ENCODE data around the gene CCDC54.
"Not testable (repeated sequence)": the region's sequence is repeated elsewhere in the genome, so short reads cannot be mapped to it uniquely, and the experiment has no call there.

CCDC54 gene

DNA sequence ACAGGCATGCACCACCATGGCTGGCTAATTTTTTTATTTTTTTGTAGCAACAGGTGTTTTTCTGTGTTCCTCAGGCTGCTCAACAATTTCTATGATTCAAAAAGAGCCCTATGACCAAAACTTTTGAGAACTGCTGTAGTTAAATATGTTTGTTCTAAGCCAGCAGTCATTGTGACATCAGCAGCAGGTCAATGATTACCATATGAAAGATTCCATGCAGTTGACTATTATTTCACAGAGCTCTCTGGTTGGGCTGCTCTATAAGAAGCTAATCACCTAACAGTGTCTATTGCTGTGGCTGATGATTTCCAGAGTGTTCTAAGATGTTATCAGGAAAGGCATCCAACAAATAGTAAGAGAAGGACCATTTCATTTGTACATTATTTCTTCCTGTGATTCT is at the start of gene CCDC54:
Gene CCDC54 (plus strand): TSS at position 289 of the 400 bp plus-strand sequence. CDS start 149 bp downstream, outside the sequence.
- no peak for DNase-seq

DNA sequence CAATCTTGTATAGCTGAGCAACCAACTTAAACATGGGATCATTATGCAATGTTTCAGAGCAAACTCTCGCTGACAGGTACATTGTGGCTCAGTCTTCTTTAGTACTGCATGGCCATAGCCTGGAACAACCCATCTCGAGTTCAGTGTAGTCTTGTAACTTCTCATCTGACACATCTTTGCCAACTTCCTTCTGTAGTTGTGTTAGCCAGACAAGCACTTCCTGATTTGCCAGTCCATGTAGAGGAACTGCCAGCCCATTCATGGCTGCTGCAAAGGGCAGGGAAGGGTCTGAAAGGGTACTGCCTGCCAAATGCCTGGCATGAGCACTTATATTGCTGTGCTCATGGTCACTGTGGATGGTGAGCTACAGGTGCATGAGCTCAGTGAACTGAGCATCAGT is 49.2 kb upstream of the CCDC54 start:
- DNase-seq: no peak

DNA sequence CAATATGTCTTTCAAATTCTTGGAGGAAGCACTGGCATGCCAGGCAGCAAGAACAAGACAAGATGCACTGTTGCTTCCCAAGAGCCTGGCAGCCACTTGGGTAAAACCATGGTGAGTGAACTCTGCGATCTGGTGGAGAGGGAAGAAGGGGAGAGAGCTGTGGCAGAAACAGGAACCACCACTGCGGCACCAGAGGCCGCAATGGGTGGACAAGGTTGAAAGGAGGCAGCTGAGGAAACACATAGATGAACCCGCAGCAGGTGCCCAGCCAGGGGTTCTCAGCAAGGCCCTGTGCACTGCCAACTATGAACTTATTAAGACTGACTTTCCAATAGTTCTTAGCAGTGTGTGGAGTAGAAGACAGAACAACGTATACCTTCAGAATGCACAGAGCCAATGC is 48.2 kb upstream of the CCDC54 start:
- DNase-seq: no peak

DNA sequence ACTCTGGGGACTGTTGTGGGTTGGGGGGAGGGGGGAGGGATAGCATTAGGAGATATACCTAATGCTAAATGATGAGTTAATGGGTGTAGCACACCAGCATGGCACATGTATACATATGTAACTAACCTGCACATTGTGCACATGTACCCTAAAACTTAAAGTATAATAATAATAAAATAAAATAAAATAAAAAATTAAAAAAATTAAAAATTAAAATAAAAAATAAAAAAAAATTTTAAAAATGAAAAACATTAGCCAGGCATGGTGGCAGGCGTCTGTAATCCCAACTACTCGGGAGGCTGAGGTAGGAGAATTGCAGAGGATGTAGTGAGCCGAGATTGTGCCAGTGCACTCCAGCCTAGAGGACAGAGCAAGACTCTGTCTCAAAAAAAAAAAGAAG is 37.5 kb upstream of the CCDC54 start:
- not testable (repeated sequence) for DNase-seq

DNA sequence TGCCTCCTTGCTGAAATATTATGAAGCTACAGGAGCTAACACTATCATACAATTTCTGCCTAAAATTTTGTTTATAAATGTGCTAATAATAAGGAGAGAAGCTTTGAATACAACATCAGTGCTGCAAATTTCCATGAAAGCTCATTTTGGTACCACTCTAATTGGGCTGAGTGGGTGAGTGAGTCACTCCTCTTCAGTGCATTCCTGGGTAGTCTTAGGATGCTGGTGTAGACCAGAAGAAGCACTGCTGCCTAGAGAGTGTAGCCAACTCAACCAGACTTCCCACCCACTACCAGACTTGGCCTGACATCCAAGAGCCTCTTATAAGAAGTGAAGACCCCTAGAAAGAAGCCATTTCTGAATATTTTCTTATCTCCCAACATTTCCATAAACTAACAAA is 32.5 kb upstream of the CCDC54 start:
- no peak for DNase-seq

DNA sequence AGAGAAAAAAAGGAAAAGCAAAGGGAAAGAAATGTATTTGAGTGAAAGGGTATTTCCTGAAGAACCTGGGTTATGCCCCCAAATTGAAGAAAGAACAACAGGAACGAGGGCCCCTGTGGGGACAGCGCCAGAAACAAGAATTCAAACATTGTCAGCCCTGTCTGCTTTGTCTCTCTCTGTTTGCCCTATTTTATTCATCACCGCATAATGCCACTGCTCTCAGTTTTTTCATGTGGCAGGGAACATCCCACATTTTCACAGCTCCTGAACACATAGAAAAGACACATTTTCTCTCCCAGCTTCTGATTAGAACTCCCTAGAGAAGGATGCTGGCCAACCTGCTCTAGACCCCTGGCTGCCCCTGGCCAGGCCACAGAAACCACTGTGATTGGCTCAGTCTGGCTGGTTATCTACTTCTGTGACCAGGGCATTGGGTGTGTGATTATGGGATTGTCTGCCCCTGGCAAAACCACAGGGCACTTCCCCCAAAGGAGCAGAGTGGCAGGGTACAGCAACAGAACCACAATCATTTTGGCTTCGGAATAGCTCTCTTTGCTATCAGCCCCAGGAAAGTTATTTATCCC is 31.3 kb upstream of the CCDC54 start:
- DNase-seq: no peak

DNA sequence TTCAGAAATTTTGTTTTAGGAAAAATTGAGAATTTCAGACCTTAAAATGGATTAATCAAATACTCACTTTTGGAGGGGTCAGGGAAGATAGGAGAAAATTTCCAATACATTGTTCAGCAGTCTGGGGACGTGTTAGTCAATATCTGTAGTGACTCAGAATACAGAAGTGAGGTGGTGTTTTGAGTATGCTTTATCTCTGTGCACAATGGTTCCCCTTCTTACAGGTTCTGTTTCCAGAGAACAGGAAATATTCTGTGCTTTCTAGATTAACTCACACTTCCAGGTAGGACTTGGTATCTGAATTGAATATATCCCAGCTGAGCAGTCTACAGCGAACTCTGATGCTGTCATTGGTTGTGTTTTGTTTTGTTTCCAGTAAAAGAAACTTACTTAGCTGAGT is 30.7 kb upstream of the CCDC54 start:
- no peak for DNase-seq

DNA sequence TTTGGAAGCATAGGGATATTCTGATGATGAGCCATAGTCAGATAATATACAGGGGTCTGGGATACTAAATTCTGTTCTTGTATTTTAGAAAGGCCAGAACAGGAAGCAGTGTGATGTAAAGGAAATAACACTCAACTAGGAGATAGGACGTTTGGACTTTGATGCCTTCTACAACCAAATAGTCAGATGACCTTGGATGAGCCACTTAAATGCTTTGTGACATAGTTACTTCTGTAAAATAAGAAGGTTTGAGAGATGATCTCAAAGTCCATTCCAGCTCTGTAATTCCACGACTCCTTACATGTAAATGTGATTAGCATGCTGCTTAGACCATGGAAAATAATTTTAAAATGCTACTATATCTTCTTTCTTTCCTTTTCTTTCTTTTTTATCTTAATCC is 29.5 kb upstream of the CCDC54 start:
- no peak for DNase-seq

DNA sequence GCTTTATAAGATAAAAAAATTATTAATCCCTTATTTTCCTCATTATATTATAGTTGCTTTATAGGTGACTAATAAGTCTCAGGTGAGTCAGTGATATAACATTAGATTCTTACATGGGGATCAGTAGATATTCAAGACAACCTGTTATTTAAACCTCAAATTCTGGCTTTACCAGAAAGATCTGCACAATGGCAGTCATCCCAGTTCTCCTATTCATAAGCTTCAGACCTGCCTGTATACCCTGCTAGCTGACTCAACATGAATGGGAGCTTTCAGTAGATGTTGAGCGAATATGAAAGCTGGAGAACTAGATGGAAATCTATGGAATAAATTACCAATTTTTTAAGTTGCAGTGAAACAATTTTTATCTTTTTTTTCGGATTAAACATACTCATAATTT is 20.5 kb upstream of the CCDC54 start:
- DNase-seq: no peak

DNA sequence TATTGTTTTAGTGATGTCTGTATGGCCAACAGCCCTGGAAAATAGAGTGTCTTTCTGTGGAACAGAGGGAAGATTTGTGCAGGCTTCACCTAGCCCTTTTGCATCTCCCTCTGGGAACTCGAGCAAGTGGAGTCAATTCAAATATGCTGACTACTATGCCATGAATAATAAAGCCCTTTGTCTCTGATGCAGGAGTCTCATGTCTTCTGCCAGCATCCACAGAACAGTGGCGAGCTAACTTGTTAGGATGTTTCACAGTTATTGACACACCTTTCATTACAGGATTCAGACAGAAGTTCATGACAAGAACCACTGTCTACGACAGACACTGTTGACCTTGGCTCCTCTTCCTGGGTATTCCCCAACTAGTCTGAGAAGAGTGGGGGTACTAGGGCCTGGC is 15.6 kb upstream of the CCDC54 start:
- no peak for DNase-seq

DNA sequence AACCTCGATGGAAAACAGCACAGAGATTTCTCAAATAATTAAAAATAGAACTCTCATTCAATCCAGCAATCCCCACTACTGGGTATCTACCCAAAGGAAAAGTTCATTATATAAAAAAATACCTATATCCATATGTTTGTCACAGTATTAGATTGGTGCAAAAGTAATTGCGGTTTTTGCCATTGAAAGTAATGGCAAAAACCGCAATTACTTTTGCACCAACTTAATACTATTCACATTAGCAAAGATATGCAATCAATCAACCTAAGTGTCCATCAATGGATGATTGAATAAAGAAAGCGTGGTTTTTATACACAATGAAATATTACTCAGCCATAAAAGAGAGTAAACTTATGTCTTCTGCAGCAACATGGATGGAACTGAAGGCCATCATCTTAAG is 12.2 kb upstream of the CCDC54 start:
- no peak for DNase-seq

DNA sequence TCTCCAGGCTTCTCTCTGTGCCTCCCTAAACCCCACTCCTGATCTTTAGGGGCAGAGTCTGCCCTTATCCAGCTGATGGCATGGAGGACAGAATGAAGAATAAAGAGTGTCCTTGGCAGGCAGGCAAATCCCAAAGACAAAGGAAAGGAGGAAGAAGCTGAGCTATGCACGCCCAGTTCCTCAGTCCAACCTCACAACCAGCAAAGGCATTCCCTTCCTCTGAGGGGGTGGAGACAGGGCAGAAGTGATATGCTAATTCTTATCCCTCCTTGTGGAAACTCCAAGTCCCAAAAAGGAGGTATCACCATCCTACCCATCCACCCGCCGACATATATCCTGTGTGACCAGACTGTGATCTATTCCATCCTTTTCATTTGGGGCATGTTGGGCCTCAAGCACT is 10.5 kb upstream of the CCDC54 start:
- no peak for DNase-seq

DNA sequence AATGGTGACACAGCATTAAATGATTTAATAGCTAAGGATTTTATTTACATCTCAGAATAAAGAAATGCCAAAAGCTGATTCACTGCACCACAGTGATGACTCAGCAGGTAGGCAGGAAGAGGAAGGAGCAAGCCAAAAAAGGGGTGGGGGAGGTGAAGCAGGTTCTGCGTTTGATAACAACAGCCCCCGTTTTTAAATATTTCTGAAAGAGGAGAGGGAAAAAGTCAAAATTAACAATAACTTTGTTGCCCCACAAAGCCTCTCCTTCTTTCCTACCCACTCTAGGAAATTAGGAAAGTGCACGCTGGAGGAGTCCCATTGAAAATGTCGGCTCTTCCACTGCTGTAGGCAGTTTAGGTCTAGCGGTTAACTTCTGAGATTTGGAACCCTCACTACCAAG is 9.9 kb upstream of the CCDC54 start:
- DNase-seq: no peak

DNA sequence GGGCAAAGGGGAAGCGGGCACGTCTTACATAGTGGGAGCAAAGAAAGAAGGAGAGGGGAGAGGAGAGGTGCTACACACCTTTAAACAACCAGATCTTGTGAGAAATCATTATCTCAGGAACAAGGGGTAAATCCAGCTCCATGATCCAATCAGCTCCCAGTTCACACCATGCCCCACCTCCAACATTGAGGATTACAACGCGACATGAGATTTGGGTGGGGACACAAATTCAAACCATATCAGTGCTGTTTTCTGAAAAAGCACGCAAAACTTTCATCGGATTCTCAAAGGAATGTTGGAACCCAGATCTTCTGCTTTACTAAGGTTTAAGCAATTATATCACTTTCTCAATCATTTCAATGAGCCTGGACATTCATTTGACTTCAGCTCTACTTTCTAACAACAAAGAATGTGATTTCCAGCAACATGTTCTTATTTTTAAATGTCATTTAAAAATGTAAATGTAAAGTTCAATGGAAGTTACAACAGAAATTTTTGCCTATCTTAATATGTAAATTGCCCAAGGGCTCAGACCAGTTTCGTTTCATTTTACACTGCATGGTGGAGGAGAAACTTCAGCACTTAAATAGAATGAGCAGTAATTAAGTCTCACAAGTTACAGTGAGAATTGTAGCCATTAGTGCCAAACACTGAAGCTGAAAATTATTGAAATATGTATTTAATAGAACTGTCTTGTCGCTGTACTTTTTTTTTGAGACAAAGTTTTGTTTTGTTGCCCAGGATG is 8.4 kb upstream of the CCDC54 start:
- DNase-seq: no peak

DNA sequence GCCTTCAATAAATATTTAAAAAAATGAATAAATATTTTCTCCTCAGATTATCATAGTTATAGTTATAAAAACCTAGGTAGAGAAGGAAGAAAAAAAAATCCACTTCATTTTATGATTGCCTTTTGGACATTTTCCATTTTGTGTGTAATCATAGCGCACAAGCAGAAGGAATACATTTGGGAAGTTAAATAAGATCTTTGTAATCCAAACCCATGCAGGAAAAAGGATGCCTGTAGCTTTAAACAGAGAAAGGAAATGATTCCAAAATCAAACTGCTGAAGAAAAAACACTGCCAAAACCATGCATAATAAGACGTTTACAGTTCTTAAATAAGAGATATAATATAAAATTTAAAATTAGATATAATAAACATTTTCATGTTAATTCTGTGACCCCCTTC is 7.4 kb upstream of the CCDC54 start:
- no peak for DNase-seq

DNA sequence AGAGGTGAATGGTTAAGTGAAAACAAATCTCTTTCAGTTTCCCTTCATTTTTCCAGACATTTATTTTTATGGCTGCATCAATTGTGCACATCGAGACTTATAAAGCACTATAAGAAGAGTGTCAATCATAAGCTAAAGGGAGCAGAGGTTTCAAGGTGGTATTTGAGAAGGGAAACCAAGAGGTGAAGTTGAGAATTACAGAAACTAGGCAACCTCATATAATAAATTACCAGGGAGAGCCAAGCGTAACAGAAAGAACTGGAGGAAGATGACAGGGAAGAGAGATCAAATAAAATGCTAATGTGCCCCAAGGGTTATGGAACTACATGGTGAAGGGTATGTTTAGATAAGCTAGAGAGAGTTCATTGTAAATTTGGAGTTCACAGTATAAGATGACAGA is 6.3 kb upstream of the CCDC54 start:
- DNase-seq: no peak

DNA sequence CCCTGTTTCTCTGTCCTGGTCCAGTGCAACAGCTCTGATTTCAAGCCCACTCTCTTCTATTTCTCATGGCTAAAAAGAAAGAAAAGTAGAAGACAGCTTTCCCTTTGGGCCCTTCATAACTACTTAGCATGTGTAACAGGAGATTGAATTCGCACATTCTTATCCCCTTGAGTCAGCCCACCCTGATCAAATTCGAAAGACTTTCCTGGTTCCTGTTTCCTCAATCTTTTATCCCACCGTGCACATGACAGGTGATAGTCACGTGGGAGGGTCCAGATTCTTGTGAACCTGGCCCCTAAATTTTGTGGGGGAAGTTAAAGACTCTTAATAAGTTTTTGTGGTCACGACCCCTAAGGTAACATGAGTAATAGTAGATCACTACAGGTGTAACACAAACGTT is 4.7 kb upstream of the CCDC54 start:
- no peak for DNase-seq

DNA sequence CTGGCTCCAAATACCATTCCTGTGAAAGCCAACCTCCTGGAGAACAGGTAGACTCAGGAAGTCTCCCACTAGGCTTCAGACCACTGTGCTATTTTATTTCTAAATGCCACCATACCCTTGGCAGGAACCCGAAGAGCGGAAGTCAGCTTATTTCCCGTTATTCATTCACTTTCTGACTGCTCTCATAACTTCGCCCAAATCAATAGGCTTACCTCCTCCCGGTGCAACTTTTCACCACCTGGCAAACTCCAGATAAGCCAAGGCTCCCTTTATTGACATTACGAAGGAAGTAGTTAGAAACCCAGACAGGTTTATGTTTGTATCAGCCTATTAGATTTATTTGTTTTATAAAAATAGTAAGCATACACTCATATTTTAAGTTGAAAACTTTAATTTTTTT is 3.3 kb upstream of the CCDC54 start:
- DNase-seq: no peak

DNA sequence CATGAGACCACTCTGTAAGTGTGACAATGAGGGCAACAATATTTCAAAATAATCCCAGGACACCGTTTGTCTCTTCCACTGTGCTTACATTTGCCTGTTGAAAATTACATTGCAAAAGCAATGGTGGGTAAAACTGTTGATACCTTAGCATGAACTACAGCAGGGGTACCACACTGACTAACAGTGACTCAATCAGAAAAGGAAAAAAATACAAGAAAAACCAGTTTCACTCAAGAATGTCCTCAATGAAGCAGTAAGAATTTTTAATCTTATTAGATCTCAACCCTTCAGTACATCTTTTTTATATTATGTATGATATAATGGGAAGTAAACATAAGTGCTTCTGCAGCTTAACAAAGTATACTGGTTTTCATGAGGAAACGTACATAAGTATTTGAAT is 1.6 kb upstream of the CCDC54 start:
- DNase-seq: no peak

DNA sequence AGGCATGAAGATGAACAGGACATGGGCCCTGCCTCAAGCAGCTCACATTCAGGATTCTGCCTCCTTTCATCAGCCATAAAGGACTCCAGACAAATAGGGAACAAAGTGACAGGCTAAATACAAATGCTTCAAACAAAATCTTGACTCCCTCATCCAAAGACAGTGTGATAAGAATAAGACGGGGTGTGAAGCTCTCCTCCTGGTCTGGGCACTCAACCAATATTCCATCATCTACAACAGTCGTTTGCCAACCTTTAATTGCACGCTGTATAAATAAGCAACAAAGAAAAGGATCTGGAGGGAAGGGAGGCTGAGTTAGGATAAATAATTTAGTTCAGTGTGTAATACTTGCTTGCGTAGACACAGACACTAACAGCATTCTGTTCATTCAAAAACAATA is 5.4 kb downstream of the CCDC54 start:
- no peak for DNase-seq

DNA sequence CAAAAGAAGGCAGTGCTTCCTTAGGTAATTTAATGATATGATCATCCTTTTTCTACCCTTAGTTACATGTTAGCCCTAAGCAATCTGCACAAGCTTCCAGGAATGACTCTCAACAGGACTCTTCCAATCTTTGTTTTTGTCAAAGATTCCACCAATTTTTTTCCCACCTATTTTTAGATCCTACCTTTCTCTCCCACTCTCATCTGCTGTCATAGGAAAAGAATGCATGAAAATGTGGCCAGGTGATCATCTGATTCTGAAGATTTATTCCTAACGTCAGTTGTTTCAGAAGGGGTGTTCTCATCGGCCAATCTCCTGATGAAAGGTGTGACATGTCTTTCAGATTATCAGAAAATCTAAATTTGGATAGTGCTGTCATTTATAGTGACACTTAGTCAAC is 7.2 kb downstream of the CCDC54 start:
- DNase-seq: no peak

DNA sequence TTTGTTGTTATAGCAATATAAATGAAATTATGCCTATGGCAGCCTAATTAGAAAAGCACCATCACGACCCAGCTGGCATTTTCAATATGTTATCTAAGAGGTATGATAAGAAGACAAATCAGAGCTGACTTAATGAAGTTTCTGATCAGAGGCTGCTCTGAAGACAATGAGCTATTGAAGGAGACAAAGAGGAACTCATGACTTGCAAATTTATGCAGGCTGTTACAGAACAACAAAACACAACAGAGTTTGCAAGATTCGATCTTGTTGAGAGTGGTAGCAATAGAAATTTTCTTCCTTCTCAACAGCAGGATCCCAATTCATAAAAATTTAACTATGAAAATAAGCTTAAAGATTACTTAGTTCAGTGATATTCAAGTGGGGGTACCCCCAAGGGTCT is 7.7 kb downstream of the CCDC54 start:
- no peak for DNase-seq

DNA sequence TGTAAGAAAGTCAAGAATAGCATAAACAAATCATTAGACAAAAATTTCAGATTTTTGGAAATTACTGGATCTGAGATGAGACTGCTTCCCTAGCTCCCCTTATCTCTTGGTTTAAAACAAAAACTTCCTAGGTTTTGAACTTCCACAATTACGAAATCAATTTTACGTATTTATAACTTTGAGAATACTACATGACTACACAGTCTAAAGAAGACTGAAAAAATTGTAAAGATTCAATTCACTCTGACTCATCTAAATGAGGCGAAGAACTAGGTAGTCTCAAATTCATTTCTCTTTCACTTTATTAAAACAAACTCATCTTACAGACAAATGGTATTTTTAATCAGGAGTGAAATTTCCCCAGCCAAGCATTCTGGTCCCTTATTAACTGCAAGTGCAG is 10.3 kb downstream of the CCDC54 start:
- DNase-seq: no peak

DNA sequence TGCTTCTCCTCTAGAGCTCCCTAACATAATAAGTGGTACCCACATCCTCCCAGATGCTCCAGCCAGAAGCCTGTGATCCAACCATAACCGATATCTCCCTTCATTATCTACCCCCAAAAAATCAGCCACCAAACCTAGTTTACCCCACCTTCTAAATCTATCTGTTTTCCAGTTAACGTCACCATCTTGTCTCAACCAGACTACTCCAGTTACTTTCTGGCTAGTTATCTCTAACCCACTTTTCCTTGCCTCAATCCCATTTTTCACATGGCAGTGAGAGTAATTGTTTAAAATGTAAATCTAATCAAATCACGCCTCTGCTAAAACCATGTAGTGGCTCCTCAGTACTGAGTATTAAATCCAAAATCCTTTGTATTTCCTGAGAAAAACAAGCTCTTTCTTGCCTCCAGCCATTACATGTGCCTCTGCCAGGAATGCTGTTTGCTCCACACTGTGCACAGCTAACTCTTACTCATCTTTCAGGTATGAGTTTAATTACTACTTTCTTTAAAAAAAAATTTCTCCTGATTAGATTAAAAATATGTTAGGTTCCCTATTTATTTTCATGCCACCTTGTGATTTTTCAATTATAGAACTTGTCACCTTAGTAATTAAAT is 15.4 kb downstream of the CCDC54 start:
- no peak for DNase-seq

DNA sequence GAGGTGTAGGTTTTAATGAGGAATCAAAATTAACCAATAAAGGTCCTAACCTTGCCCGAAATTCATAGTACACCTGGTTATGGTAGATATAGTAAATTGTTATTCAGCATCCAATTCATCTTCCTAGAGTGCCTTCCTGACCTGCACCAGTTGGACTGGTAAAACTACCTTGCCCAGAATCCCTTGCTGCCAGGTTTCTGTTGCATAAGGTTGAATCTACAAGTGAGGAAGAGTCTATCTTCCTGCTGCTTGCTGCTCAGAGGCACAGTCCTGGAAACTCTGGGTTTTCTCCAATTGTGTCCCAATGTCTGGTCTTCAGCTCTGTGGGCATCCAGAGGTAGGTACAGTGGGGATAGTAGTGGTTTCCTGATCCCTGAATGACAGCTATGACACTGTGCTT is 17.3 kb downstream of the CCDC54 start:
- no peak for DNase-seq
